NCI-H460 (cell line): ENCODE results near the gene KIAA0753. TPM values are rescaled to one million over a fixed set of nuclear protein-coding genes. Genes with fewer than 3 reads are reported as not detected.

Experiments
- DNase-seq: peaks from one replicate; pipeline ENCODE4 v3.0.0-alpha.2; 2016; ENCODE audit warnings: low read depth; ENCODE audit errors: extremely low read depth
- total RNA-seq: library from RNA; depleted of rRNA; stranded (reverse); fragments of >200 nt; shearing (Covaris generic); gene quantifications from 2 replicates; pipeline ENCODE4 v1.2.3, GENCODE V29; 2014

The KIAA0753 gene
- total RNA-seq, 1 experiment from 2014 or later, result 19.0 TPM

GRCh38 chr17:6554342-6554741 is 86.2 kb downstream of the KIAA0753 start:
- DNase-seq, result no peak

- no peak for DNase-seq
These were observed 88.5 kb downstream of the KIAA0753 start for GRCh38 chr17:6551869-6552531.

GRCh38 chr17:6551356-6551755 is 89.2 kb downstream of the KIAA0753 start:
- no peak for DNase-seq

- no peak for DNase-seq
These were observed 91.0 kb downstream of the KIAA0753 start for GRCh38 chr17:6549384-6550036.

GRCh38 chr17:6548578-6549330 is 91.8 kb downstream of the KIAA0753 start:
- no peak for DNase-seq

GRCh38 chr17:6548034-6548433 is 92.5 kb downstream of the KIAA0753 start:
- no peak for DNase-seq

- DNase-seq, result no peak
These were observed 93.2 kb downstream of the KIAA0753 start for GRCh38 chr17:6547336-6547735.

- no peak for DNase-seq
These were observed 94.3 kb downstream of the KIAA0753 start for GRCh38 chr17:6546069-6546718.

- DNase-seq, result no peak
These were observed 95.2 kb downstream of the KIAA0753 start for GRCh38 chr17:6545291-6545690.

GRCh38 chr17:6544011-6544370 is 96.5 kb downstream of the KIAA0753 start:
- no peak for DNase-seq

GRCh38 chr17:6543079-6544010 is 97.2 kb downstream of the KIAA0753 start:
- no peak for DNase-seq

GRCh38 chr17:6542577-6542976 is 97.9 kb downstream of the KIAA0753 start:
- DNase-seq, result no peak

GRCh38 chr17:6541886-6542285 is 98.6 kb downstream of the KIAA0753 start:
- no peak for DNase-seq

GRCh38 chr17:6539871-6540270 is 100.6 kb downstream of the KIAA0753 start:
- no peak for DNase-seq

- no peak for DNase-seq
These were observed 103.9 kb downstream of the KIAA0753 start for GRCh38 chr17:6536566-6537065.

GRCh38 chr17:6536053-6536452 is 104.5 kb downstream of the KIAA0753 start:
- no peak for DNase-seq

- DNase-seq, result no peak
These were observed 105.5 kb downstream of the KIAA0753 start for GRCh38 chr17:6534846-6535514.

- no peak for DNase-seq
These were observed 108.0 kb downstream of the KIAA0753 start for GRCh38 chr17:6532441-6532885.

GRCh38 chr17:6531575-6531974 is 108.9 kb downstream of the KIAA0753 start:
- DNase-seq, result no peak
